PC-9 (cell line): ENCODE measurements around the gene PHLPP2. TPM values are rescaled to one million over a fixed set of nuclear protein-coding genes. Genes with fewer than 3 reads are reported as not detected.

ENCODE experiments used
- BruUV-seq: library from RNA; stranded (reverse); fragments of 400-500 nt; replicated peaks from 2 replicates; lab custom pipeline; 2021; lab: Mats Ljungman, UMichigan
- CTCF ChIA-PET: fragments of 300-600 bp; sonication (Branson Sonifier 250); formaldehyde crosslinking; loops from one replicate; lab custom pipeline; 2022; ENCODE audit warnings: antibody characterized with exemption; lab: Charles Lee
- POLR2A ChIA-PET: fragments of 300-600 bp; sonication (Branson Sonifier 250); formaldehyde crosslinking; loops from one replicate; lab custom pipeline; 2022; ENCODE audit warnings: antibody characterized with exemption; ENCODE audit not compliant: unreplicated experiment; lab: Charles Lee
- DNase-seq, 2 experiments: peaks; one replicate each; pipeline versions ENCODE4 v3.0.0 to v3.0.0-alpha.2; 2015 to 2022; ENCODE audit warnings: mixed read lengths in 1 of 2
- H2AFZ ChIP-seq: fragments of 200-600 bp; sonication (generic); 2 replicates; pipeline ENCODE4 v1.8.1; 2017; ENCODE audit warnings: antibody characterized with exemption
- H3F3A ChIP-seq: fragments of 200-600 bp; sonication (generic); 2 replicates; pipeline ENCODE4 v1.8.1; 2017; ENCODE audit warnings: antibody characterized with exemption, mild to moderate bottlenecking, low read depth; ENCODE audit not compliant: insufficient read depth
- H3K27ac ChIP-seq: fragments of 200-600 bp; sonication (generic); 2 replicates; pipeline ENCODE4 v1.6.1; 2016; ENCODE audit warnings: mixed run types
- H3K27me3 ChIP-seq: fragments of 200-600 bp; sonication (generic); 2 replicates; pipeline ENCODE4 v1.6.1; 2016; ENCODE audit warnings: low read depth, mixed run types; ENCODE audit not compliant: insufficient read depth
- H3K36me3 ChIP-seq: fragments of 200-600 bp; sonication (generic); 2 replicates; pipeline ENCODE4 v1.6.1; 2016; ENCODE audit warnings: low read depth, mixed run types
- H3K4me1 ChIP-seq: fragments of 200-600 bp; sonication (generic); replicated peaks from 2 replicates; pipeline ENCODE4 v1.6.1; 2016; ENCODE audit warnings: mixed run types; ENCODE audit not compliant: insufficient read depth
- H3K4me2 ChIP-seq: fragments of 200-600 bp; sonication (generic); 2 replicates; pipeline ENCODE4 v1.6.1; 2017; ENCODE audit warnings: mixed run types
- H3K4me3 ChIP-seq: fragments of 200-600 bp; sonication (generic); 2 replicates; pipeline ENCODE4 v1.6.1; 2016; ENCODE audit warnings: mixed run types
- H3K79me2 ChIP-seq: fragments of 200-600 bp; sonication (generic); 2 replicates; pipeline ENCODE4 v1.6.1; 2017; ENCODE audit warnings: low read depth, mixed run types
- H3K9me2 ChIP-seq: fragments of 200-600 bp; sonication (generic); 2 replicates; pipeline ENCODE4 v1.8.1; 2017; ENCODE audit warnings: mild to moderate bottlenecking; ENCODE audit not compliant: insufficient read depth
- H3K9me3 ChIP-seq: fragments of 200-600 bp; sonication (generic); 2 replicates; pipeline ENCODE4 v1.8.1; 2016; ENCODE audit warnings: low read depth; ENCODE audit not compliant: insufficient read depth
- H4K20me1 ChIP-seq: fragments of 200-600 bp; sonication (generic); 2 replicates; pipeline ENCODE4 v1.8.1; 2017; ENCODE audit not compliant: insufficient read depth
- CTCF ChIP-seq: fragments of 200-600 bp; sonication (generic); conservative IDR thresholded peaks from 2 replicates; pipeline ENCODE4 v1.6.1; 2017; ENCODE audit warnings: mixed run types, antibody characterized with exemption, mild to moderate bottlenecking, moderate library complexity
- EZH2 ChIP-seq: fragments of 200-600 bp; sonication (generic); IDR thresholded peaks from 2 replicates; pipeline ENCODE4 v1.8.0; 2017; ENCODE audit warnings: antibody characterized with exemption, low read depth
- intact Hi-C: fragments of 100-400 bp; cut with micrococcal nuclease; formaldehyde crosslinking; loops from one replicate; pipeline ENCODE4 v1.10.0; 2022; ENCODE audit not compliant: unreplicated experiment
- total RNA-seq: library from RNA; stranded (reverse); gene quantifications from 2 replicates; pipeline ENCODE4 v1.2.3, GENCODE V29; 2021

PHLPP2 gene
- total RNA-seq, 1 experiment from 2014 or later = 5.5 TPM

- TF ChIP-seq CTCF = no peak
- TF ChIP-seq EZH2 = no peak
- Histone ChIP-seq H3K27ac (peak overlapping the region; percentile 56), H3K27me3 (no peaks in the 10 kb centered on the region), H3F3A (peaks cover 37% of the 10 kb centered on the region), H3K79me2 (peaks cover 40% of the 10 kb centered on the region), H3K4me2 (peak overlapping the region; percentile 45), H3K9me3 (no peaks in the 10 kb centered on the region), H3K4me3 (no peak overlapping the region), H3K36me3 (peaks cover 12% of the 10 kb centered on the region; the same call in 1 of the 2 replicates), H3K4me1 (peaks cover 35% of the 10 kb centered on the region), H4K20me1 (no peaks in the 10 kb centered on the region), H2AFZ (no peak overlapping the region), H3K9me2 (no peaks in the 10 kb centered on the region)
- no peak for DNase-seq
- intact Hi-C loops = no loop called here
- POLR2A ChIA-PET = no interaction called here
- CTCF ChIA-PET = no interaction called here
- BruUV-seq = no TSS peak
Observed at GRCh38 chr16:71631776-71632175, 92.7 kb downstream of the PHLPP2 start.

- no peak overlapping the region for H3K4me3 ChIP-seq
- H3F3A ChIP-seq = peaks cover 40% of the 10 kb centered on the region
- peaks cover 42% of the 10 kb centered on the region for H3K79me2 ChIP-seq
- H3K9me2 ChIP-seq = no peaks in the 10 kb centered on the region
- no peak overlapping the region for H2AFZ ChIP-seq
- H3K27ac ChIP-seq = peak overlapping the region; percentile 56
- ChIA-PET POLR2A (interaction anchor here (0.9 kb wide), 1 partner anchor 941 kb away, joined by 11 read pairs; no protein-coding TSS in a partner anchor), CTCF (no interaction called here)
- no TSS peak for BruUV-seq
- intact Hi-C loops = no loop called here
- no peak for TF ChIP-seq CTCF
- TF ChIP-seq EZH2 = no peak
- peaks cover 12% of the 10 kb centered on the region; the same call in 1 of the 2 replicates for H3K36me3 ChIP-seq
- H3K4me2 ChIP-seq = peak overlapping the region; percentile 45
- H3K27me3 ChIP-seq = no peaks in the 10 kb centered on the region
- H3K9me3 ChIP-seq = no peaks in the 10 kb centered on the region
- peaks cover 35% of the 10 kb centered on the region for H3K4me1 ChIP-seq
- peak; percentile 63 to 98 for DNase-seq
- H4K20me1 ChIP-seq = no peaks in the 10 kb centered on the region
Observed at GRCh38 chr16:71630808-71631207, 93.7 kb downstream of the PHLPP2 start.

- Histone ChIP-seq H4K20me1 (no peaks in the 10 kb centered on the region), H3F3A (peaks cover 43% of the 10 kb centered on the region), H2AFZ (no peak overlapping the region), H3K27me3 (no peaks in the 10 kb centered on the region), H3K27ac (no peak overlapping the region), H3K36me3 (peaks cover 12% of the 10 kb centered on the region; the same call in 1 of the 2 replicates), H3K79me2 (peaks cover 42% of the 10 kb centered on the region), H3K4me2 (no peak overlapping the region), H3K4me1 (peaks cover 35% of the 10 kb centered on the region), H3K9me3 (no peaks in the 10 kb centered on the region), H3K9me2 (no peaks in the 10 kb centered on the region), H3K4me3 (no peak overlapping the region)
- no peak for TF ChIP-seq CTCF
- no peak for TF ChIP-seq EZH2
- ChIA-PET CTCF (no interaction called here), POLR2A (no interaction called here)
- intact Hi-C loops = loop anchor here (5.0 kb wide), 1 partner anchor 93 kb away; the partner anchor contains the start of gene PHLPP2
- no peak for DNase-seq
- no TSS peak for BruUV-seq
Observed at GRCh38 chr16:71629278-71630016, 95.1 kb downstream of the PHLPP2 start.
